ENCODE data around the gene YAF2.

GRCh38 chr12:42199007-42199406, 39.0 kb downstream of the YAF2 start:
- TF ChIP-seq POLR2AphosphoS5 (IDR thresholded peaks at IDR 0.05) (no peak), CTCF (IDR thresholded peaks at IDR 0.05) (no peak)

Measured in prostate gland (tissue), 2 donors.